CD4-positive, alpha-beta T cell (primary cell): ENCODE measurements around the gene NINL. TPM values are rescaled to one million over a fixed set of nuclear protein-coding genes. Genes with fewer than 3 reads are reported as not detected.

Experiments used
- ATAC-seq: fragments of 200-7000 bp; cut with Tn5 transposase; one replicate; pipeline ENCODE4 v1.10.0; 2022; ENCODE audit warnings: mild to moderate bottlenecking; ENCODE audit not compliant: poor library complexity
- CTCF ChIA-PET: fragments of 350-600 bp; sonication (Branson Sonifier 250); formaldehyde crosslinking; loops from one replicate; lab custom pipeline; 2021; ENCODE audit warnings: antibody characterized with exemption, inconsistent platforms; lab: Charles Lee
- POLR2A ChIA-PET: fragments of 350-600 bp; sonication (Branson Sonifier 250); formaldehyde crosslinking; loops from one replicate; lab custom pipeline; 2021; ENCODE audit warnings: antibody characterized with exemption, inconsistent platforms; lab: Charles Lee
- DNase-seq, 14 experiments: peaks; one replicate each; pipeline ENCODE4 v3.0.0-alpha.2; 2013 to 2020; ENCODE audit warnings: mixed read lengths in 2 of 14
- H3K27ac ChIP-seq, 2 donors: one replicate each; pipeline versions ENCODE4 v1.5.1 to v1.7.0; 2013; ENCODE audit warnings: low read length in 2 of 2, low read depth in 1 of 2, mild to moderate bottlenecking in 1 of 2
- H3K27me3 ChIP-seq, 2 experiments: 1 replicate in 1 of 2; 2 replicates in 1 of 2; pipeline versions ENCODE4 v1.6.1 to v1.7.0; 2013; ENCODE audit warnings: low read length in 2 of 2, control low read depth in 1 of 2, mild to moderate bottlenecking in 1 of 2, moderate library complexity in 1 of 2; ENCODE audit not compliant: insufficient read depth in 2 of 2, control insufficient read depth in 1 of 2
- H3K36me3 ChIP-seq: one replicate; pipeline ENCODE4 v1.6.1; 2013; ENCODE audit warnings: low read length, control low read depth; ENCODE audit not compliant: insufficient read depth
- H3K4me1 ChIP-seq: one replicate; pipeline ENCODE4 v1.6.1; 2013; ENCODE audit warnings: low read length, control low read depth; ENCODE audit not compliant: insufficient read depth
- H3K4me3 ChIP-seq: one replicate; pipeline ENCODE4 v1.5.1; 2013; ENCODE audit warnings: mild to moderate bottlenecking, low read length, moderate library complexity
- H3K9me3 ChIP-seq, 2 experiments: 1 replicate in 1 of 2; 2 replicates in 1 of 2; pipeline versions ENCODE4 v1.6.1 to v1.7.0; 2013; ENCODE audit warnings: low read length in 2 of 2, mild to moderate bottlenecking in 2 of 2, control low read depth in 1 of 2, moderate library complexity in 1 of 2; ENCODE audit not compliant: control insufficient read depth in 1 of 2, insufficient read depth in 1 of 2
- H3K27ac Mint-ChIP-seq: one replicate; pipeline ENCODE4 v1.8.0; 2020; ENCODE audit warnings: mixed read lengths
- H3K27me3 Mint-ChIP-seq: one replicate; pipeline ENCODE4 v1.8.0; 2021; ENCODE audit warnings: mixed read lengths
- H3K36me3 Mint-ChIP-seq: one replicate; pipeline ENCODE4 v1.8.0; 2021; ENCODE audit warnings: low read depth, mixed read lengths
- H3K4me1 Mint-ChIP-seq: one replicate; pipeline ENCODE4 v1.8.0; 2021; ENCODE audit warnings: low read depth, mixed read lengths
- H3K4me3 Mint-ChIP-seq: one replicate; pipeline ENCODE4 v1.8.0; 2020; ENCODE audit warnings: mild to moderate bottlenecking, mixed read lengths
- H3K9me3 Mint-ChIP-seq: one replicate; pipeline ENCODE4 v1.8.0; 2020; ENCODE audit warnings: mixed read lengths
- intact Hi-C, 2 experiments: fragments of 100-400 bp; cut with DNase I in 1 of 2; cut with micrococcal nuclease in 1 of 2; formaldehyde crosslinking; loops; one replicate each; pipeline versions ENCODE4 v1.15.1 to v1.9.0; 2023 to 2025; cut with DNase I, micrococcal nuclease
- total RNA-seq, 174 experiments: library from RNA in 2 of 174; stranded (reverse) in 2 of 174; gene quantifications; one replicate each; pipeline ENCODE4 v1.2.3 and lab custom pipeline; 2021 to 2026
- TF ChIP-seq, protein P1 (sequence below): fragments of 200-600 bp; IDR thresholded peaks from one replicate; pipeline ENCODE4 v1.8.0; 2022; ENCODE audit warnings: antibody characterized with exemption, mild to moderate bottlenecking

NINL gene
- total RNA-seq, 2 experiments from 2014 or later: 2.7 to 4.0 TPM

DNA sequence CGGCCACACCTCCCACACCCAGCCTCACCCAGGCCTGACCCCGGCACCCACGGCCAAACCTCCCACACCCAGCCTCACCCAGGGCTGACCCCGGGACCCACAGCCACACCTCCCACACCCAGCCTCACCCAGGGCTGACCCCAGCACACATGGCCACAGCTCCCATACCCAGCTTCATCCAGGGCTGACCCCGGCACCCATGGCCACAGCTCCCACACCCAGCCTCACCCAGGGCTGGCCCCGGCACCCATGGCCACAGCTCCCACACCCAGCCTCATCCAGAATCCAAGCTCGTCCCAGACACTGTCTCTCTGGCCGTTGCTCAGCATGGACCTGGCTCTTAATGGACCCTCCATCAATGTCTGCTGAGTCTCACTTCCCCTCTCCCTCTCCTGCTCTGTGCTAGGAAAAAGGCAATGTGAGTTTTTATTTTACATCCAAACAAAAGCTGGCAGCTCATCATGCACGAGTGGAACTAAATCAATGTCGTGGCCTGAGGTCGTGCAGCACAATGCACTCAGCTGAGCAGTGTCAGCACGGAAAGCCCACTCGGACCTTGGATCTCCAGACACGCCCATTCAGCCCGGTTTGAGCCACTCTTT lies 36.1 kb downstream of the NINL start:
- Mint-ChIP-seq H3K9me3 (no peaks in the 10 kb centered on the region), H3K36me3 (no peaks in the 10 kb centered on the region), H3K27me3 (no peaks in the 10 kb centered on the region), H3K27ac (no peak overlapping the region), H3K4me1 (peaks cover under 1% of the 10 kb centered on the region), H3K4me3 (no peak overlapping the region)
- no peaks in the 10 kb centered on the region for H3K36me3 ChIP-seq
- H3K4me3 ChIP-seq: no peak overlapping the region
- intact Hi-C loops: no loop called here
- peaks cover 3% of the 10 kb centered on the region for H3K4me1 ChIP-seq
- TF ChIP-seq, protein P1, sequence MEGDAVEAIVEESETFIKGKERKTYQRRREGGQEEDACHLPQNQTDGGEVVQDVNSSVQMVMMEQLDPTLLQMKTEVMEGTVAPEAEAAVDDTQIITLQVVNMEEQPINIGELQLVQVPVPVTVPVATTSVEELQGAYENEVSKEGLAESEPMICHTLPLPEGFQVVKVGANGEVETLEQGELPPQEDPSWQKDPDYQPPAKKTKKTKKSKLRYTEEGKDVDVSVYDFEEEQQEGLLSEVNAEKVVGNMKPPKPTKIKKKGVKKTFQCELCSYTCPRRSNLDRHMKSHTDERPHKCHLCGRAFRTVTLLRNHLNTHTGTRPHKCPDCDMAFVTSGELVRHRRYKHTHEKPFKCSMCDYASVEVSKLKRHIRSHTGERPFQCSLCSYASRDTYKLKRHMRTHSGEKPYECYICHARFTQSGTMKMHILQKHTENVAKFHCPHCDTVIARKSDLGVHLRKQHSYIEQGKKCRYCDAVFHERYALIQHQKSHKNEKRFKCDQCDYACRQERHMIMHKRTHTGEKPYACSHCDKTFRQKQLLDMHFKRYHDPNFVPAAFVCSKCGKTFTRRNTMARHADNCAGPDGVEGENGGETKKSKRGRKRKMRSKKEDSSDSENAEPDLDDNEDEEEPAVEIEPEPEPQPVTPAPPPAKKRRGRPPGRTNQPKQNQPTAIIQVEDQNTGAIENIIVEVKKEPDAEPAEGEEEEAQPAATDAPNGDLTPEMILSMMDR: no peak
- ChIA-PET CTCF (no interaction called here), POLR2A (no interaction called here)
- DNase-seq (no peak), ATAC-seq (no peak)
- H3K9me3 ChIP-seq: no peaks in the 10 kb centered on the region
- H3K27ac ChIP-seq: no peak overlapping the region
- H3K27me3 ChIP-seq: no peaks in the 10 kb centered on the region

- ChIA-PET POLR2A (no interaction called here), CTCF (no interaction called here)
- H3K4me1 Mint-ChIP-seq: peaks cover 5% of the 10 kb centered on the region
- H3K4me3 Mint-ChIP-seq: no peak overlapping the region
- Histone ChIP-seq H3K27ac (no peak overlapping the region), H3K36me3 (no peaks in the 10 kb centered on the region), H3K9me3 (no peaks in the 10 kb centered on the region), H3K27me3 (no peaks in the 10 kb centered on the region), H3K4me3 (no peak overlapping the region), H3K4me1 (peaks cover 3% of the 10 kb centered on the region)
- H3K9me3 Mint-ChIP-seq: no peaks in the 10 kb centered on the region
- TF ChIP-seq, protein P1: no peak
- no peaks in the 10 kb centered on the region for H3K27me3 Mint-ChIP-seq
- ATAC-seq (no peak), DNase-seq (no peak)
- H3K27ac Mint-ChIP-seq: no peak overlapping the region
- intact Hi-C loops: no loop called here
- H3K36me3 Mint-ChIP-seq: no peaks in the 10 kb centered on the region
Measured at GRCh38 chr20:25548613-25549086, 36.7 kb downstream of the NINL start.

DNA sequence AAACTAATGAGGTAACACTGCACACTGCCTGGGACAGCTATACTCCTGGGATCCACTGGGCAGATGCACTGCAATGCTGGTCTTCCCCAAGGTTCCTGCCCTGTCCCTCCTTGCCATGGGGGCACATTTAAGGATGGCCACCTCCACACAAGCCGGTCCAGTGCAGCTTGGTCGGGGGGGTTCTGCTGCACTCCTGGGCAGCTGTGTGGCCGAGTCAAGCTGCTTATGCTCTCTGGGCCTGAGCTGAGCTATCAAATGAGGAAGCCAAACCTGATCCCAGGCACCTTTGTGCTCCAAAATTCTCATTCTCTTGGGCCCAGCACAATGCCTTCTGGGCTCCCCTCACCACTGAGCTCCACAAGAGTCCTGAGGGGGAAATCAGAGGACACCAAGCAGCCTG lies 37.3 kb downstream of the NINL start:
- Mint-ChIP-seq H3K9me3 (no peaks in the 10 kb centered on the region), H3K4me3 (no peak overlapping the region), H3K27me3 (no peaks in the 10 kb centered on the region), H3K27ac (no peak overlapping the region), H3K4me1 (peaks cover 5% of the 10 kb centered on the region), H3K36me3 (no peaks in the 10 kb centered on the region)
- CTCF ChIA-PET: no interaction called here
- Histone ChIP-seq H3K27ac (no peak overlapping the region), H3K4me1 (peaks cover 3% of the 10 kb centered on the region), H3K27me3 (no peaks in the 10 kb centered on the region), H3K9me3 (no peaks in the 10 kb centered on the region), H3K4me3 (no peak overlapping the region), H3K36me3 (no peaks in the 10 kb centered on the region)
- intact Hi-C loops: no loop called here
- ATAC-seq (no peak), DNase-seq (no peak)
- TF ChIP-seq, protein P1: no peak
- POLR2A ChIA-PET: no interaction called here
